HepG2 (cell line): ENCODE results near the gene ERMARD. TPM values are rescaled to one million over a fixed set of nuclear protein-coding genes. Genes with fewer than 3 reads are reported as not detected.

Experiments
- ATAC-seq: fragments of 200-7000 bp; cut with Tn5 transposase; 3 replicates; pipeline ENCODE4 v1.9.1; 2020; ENCODE audit warnings: mild to moderate bottlenecking, moderate library complexity
- BruUV-seq: library from RNA; stranded (reverse); fragments of 400-500 nt; replicated peaks from 2 replicates; lab custom pipeline; 2021; lab: Mats Ljungman, UMichigan
- CTCF ChIA-PET: fragments of 300-600 bp; formaldehyde crosslinking; extraction: SDS; loops from one replicate; lab custom pipeline; 2021; ENCODE audit warnings: low total read pairs, inconsistent platforms, low intra/inter-chr PET ratio; lab: Yijun Ruan, JAX
- POLR2A ChIA-PET: fragments of 350-600 bp; sonication (Branson Sonifier 250); formaldehyde crosslinking; loops from one replicate; lab custom pipeline; 2020; ENCODE audit warnings: antibody characterized with exemption, inconsistent platforms; lab: Yijun Ruan, JAX
- DNase-seq: peaks from one replicate; pipeline ENCODE4 v3.0.0-alpha.2; 2015; ENCODE audit warnings: low spot score
- FAIRE-seq: peaks from 3 replicates; lab custom pipeline; 2011; peaks lifted over from hg19 to GRCh38; lab: Jason Lieb, UNC
- H2AFZ ChIP-seq: one replicate; pipeline ENCODE4 v1.6.1; 2011; ENCODE audit warnings: low read length, inconsistent platforms
- H3K27ac ChIP-seq: fragments of 300-600 bp; 3 replicates; pipeline ENCODE4 v1.8.0; 2011; ENCODE audit warnings: mixed run types, mild to moderate bottlenecking, mixed read lengths, low read length, inconsistent platforms; ENCODE audit not compliant: insufficient read depth; ENCODE audit errors: extremely low read length
- H3K27me3 ChIP-seq, 2 experiments: fragments of 200-600 bp in 1 of 2; 2 replicates in 1 of 2; 3 replicates in 1 of 2; pipeline versions ENCODE4 v1.6.0 to v1.8.0; 2011; ENCODE audit warnings: low read length in 2 of 2, mild to moderate bottlenecking in 2 of 2, moderate library complexity in 2 of 2, inconsistent platforms in 1 of 2; ENCODE audit not compliant: insufficient read depth in 2 of 2, control insufficient read depth in 1 of 2
- H3K36me3 ChIP-seq, 2 experiments: fragments of 200-600 bp in 1 of 2; replicated peaks in 1 of 2; 2 replicates in 1 of 2; 3 replicates in 1 of 2; pipeline versions ENCODE4 v1.5.1 to v1.8.0; 2011; ENCODE audit warnings: low read length in 2 of 2, inconsistent platforms in 1 of 2; ENCODE audit not compliant: insufficient read depth in 2 of 2, control insufficient read depth in 1 of 2
- H3K4me1 ChIP-seq: 2 replicates; pipeline ENCODE4 v1.5.1; 2012; ENCODE audit warnings: low read length, inconsistent platforms; ENCODE audit not compliant: insufficient read depth
- H3K4me2 ChIP-seq: 2 replicates; pipeline ENCODE4 v1.6.0; 2011; ENCODE audit warnings: low read depth, low read length, inconsistent platforms
- H3K4me3 ChIP-seq, 3 experiments: fragments of 200-600 bp in 1 of 3; sonication (generic), shearing (Covaris generic) in 1 of 3; replicated peaks in 1 of 3; 2 replicates each; pipeline ENCODE4 v1.5.1; 2011 to 2016; ENCODE audit warnings: low read length in 3 of 3, inconsistent platforms in 2 of 3, low read depth in 2 of 3, mild to moderate bottlenecking in 2 of 3, control low read depth in 1 of 3, mixed read lengths in 1 of 3; ENCODE audit not compliant: insufficient read depth in 1 of 3
- H3K79me2 ChIP-seq: one replicate; pipeline ENCODE4 v1.6.1; 2011; ENCODE audit warnings: low read length, inconsistent platforms; ENCODE audit not compliant: insufficient read depth
- H3K9ac ChIP-seq: 2 replicates; pipeline ENCODE4 v1.6.0; 2011; ENCODE audit warnings: mild to moderate bottlenecking, low read depth, low read length, inconsistent platforms; ENCODE audit not compliant: insufficient read depth
- H3K9me3 ChIP-seq: 2 replicates; pipeline ENCODE4 v1.5.1; 2012; ENCODE audit warnings: mild to moderate bottlenecking, low read length
- H4K20me1 ChIP-seq: 2 replicates; pipeline ENCODE4 v1.6.0; 2011; ENCODE audit warnings: inconsistent platforms, mild to moderate bottlenecking, low read length, moderate library complexity; ENCODE audit not compliant: insufficient read depth
- CBX5 ChIP-seq: sonication (generic); formaldehyde crosslinking; IDR thresholded peaks from 2 replicates; pipeline ENCODE4 v1.4.0; 2020; ENCODE audit warnings: missing genetic modification reagents, borderline replicate concordance
- WGBS: methylation state at CpG from one replicate; pipeline ENCODE4 v1.1.6; 2017; ENCODE audit warnings: low lambda C conversion rate; 5-methylcytosine and 5-hydroxymethylcytosine counted together
- in situ Hi-C: cut with HindIII; loops from 2 replicates; pipeline ENCODE4 v1.10.0; 2017; ENCODE audit warnings: low pct_unique_long_range_greater_than_20kb; ENCODE audit not compliant: extremely low pct_ligation_motif_present
- intact Hi-C: fragments of 100-400 bp; cut with micrococcal nuclease; formaldehyde crosslinking; loops from one replicate; pipeline ENCODE4 v1.10.0; 2022; ENCODE audit not compliant: unreplicated experiment
- polyA plus RNA-seq, 8 experiments: library from polyadenylated mRNA; depleted of rRNA in 3 of 8; stranded (reverse) in 7 of 8; unstranded in 1 of 8; fragments of >200 nt; fragmentation: Illumina TruSeq in 4 of 8; extraction: Trizol in 4 of 8; gene quantifications; 2 replicates each; pipeline versions ENCODE4 v1.2.1 to v1.2.3, GENCODE V29; 2011 to 2016; ENCODE audit warnings: low read depth in 4 of 8, missing spikeins in 1 of 8, mixed read lengths in 1 of 8; ENCODE audit not compliant: insufficient read depth in 1 of 8
- total RNA-seq, 5 experiments: library from RNA; depleted of rRNA; stranded (reverse); fragments of >200 nt; fragmentation: Illumina TruSeq; extraction: Trizol; gene quantifications; 2 replicates each; pipeline ENCODE4 v1.2.3, GENCODE V29; 2016; ENCODE audit warnings: low read depth in 1 of 5
- TF ChIP-seq, protein P1 (sequence below): sonication (generic); formaldehyde crosslinking; IDR thresholded peaks from 2 replicates; pipeline ENCODE4 v1.4.0; 2020; ENCODE audit warnings: missing genetic modification reagents, borderline replicate concordance

Gene ERMARD
- total and polyA plus RNA-seq, 2 of the 13 experiments (the other 11 are each of a cell fraction or from before 2014, with no cell fraction given), result 8.8 to 10.7 TPM

DNA sequence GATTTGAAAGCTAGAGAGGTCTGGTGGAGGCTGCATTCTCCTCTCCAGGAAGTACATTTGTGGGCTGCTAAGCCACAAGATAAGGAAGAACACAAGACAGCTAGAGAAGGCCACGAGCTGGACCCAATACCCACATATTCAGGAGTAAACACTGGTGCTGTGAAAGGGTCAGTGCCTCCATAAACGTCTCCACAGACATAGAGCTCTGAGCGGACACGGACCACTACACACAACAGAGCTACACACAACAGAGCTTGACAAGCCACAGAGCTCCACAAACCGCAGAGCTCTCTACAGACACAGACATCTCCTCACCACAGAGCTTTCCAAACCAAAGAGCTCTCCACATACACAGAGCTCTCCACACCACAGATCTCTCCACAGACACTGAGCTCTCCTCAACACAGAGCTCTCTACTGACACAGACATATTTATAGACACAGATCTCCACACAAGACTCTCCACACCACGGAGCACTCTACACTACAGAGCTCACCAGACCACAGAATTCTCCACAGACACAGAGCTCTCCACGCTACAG is 51.9 kb downstream of the ERMARD start:
- 90% methylated on average over 7 of the region's 7 CpGs for WGBS
- H3K27me3 ChIP-seq, result no peaks in the 10 kb centered on the region
- no peak for DNase-seq
- H3K27ac ChIP-seq, result no peak overlapping the region
- no peaks in the 10 kb centered on the region for H3K79me2 ChIP-seq
- H2AFZ ChIP-seq, result no peak overlapping the region
- ChIA-PET POLR2A (interaction anchor here (0.8 to 8.7 kb wide), 6 partner anchors 9 to 101 kb away, joined by 3 to 198 read pairs (median 6); partner anchors contain the start of genes C6orf120, DYNLT2, ERMARD and PHF10), CTCF (no interaction called here)
- H3K4me1 ChIP-seq, result peaks cover 67% of the 10 kb centered on the region
- no peak overlapping the region for H3K4me3 ChIP-seq
- no peak for FAIRE-seq
- BruUV-seq, result no TSS peak
- H3K4me2 ChIP-seq, result no peak overlapping the region
- no peaks in the 10 kb centered on the region for H3K9me3 ChIP-seq
- no peaks in the 10 kb centered on the region for H4K20me1 ChIP-seq
- no peak overlapping the region for H3K9ac ChIP-seq
- ATAC-seq, result no peak
- TF ChIP-seq CBX5 (CRISPR knock-in tag), result 0 out of 2 replicates have a peak, but pooled peaks have one; percentile 3
- TF ChIP-seq, protein P1, sequence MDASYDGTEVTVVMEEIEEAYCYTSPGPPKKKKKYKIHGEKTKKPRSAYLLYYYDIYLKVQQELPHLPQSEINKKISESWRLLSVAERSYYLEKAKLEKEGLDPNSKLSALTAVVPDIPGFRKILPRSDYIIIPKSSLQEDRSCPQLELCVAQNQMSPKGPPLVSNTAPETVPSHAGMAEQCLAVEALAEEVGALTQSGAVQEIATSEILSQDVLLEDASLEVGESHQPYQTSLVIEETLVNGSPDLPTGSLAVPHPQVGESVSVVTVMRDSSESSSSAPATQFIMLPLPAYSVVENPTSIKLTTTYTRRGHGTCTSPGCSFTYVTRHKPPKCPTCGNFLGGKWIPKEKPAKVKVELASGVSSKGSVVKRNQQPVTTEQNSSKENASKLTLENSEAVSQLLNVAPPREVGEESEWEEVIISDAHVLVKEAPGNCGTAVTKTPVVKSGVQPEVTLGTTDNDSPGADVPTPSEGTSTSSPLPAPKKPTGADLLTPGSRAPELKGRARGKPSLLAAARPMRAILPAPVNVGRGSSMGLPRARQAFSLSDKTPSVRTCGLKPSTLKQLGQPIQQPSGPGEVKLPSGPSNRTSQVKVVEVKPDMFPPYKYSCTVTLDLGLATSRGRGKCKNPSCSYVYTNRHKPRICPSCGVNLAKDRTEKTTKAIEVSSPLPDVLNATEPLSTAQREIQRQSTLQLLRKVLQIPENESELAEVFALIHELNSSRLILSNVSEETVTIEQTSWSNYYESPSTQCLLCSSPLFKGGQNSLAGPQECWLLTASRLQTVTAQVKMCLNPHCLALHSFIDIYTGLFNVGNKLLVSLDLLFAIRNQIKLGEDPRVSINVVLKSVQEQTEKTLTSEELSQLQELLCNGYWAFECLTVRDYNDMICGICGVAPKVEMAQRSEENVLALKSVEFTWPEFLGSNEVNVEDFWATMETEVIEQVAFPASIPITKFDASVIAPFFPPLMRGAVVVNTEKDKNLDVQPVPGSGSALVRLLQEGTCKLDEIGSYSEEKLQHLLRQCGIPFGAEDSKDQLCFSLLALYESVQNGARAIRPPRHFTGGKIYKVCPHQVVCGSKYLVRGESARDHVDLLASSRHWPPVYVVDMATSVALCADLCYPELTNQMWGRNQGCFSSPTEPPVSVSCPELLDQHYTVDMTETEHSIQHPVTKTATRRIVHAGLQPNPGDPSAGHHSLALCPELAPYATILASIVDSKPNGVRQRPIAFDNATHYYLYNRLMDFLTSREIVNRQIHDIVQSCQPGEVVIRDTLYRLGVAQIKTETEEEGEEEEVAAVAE (CRISPR knock-in tag), result no peak
- intact Hi-C loops, result loop anchor here (5.0 kb wide), 1 partner anchor 749 kb away; the partner anchor contains the start of genes PSMB1 and TBP
- no peaks in the 10 kb centered on the region for H3K36me3 ChIP-seq
- in situ Hi-C loops, result no loop called here
